Upper lobe of left lung (tissue), 4 donors: ENCODE results near the gene FOXP1.

Experiments used
- POLR2AphosphoS5 ChIP-seq, 2 donors: sonication (generic); formaldehyde crosslinking; IDR thresholded peaks; one replicate each; pipeline ENCODE4 v1.5.1; 2017; ENCODE audit warnings: antibody characterized with exemption in 2 of 2
- TF ChIP-seq, protein P1 (sequence below), 6 experiments: fragments of 450-650 bp in 4 of 6; fragments of 200-600 bp in 2 of 6; sonication (generic) in 2 of 6; IDR thresholded peaks; one replicate each; pipeline ENCODE4 v1.5.1; 2016 to 2019; ENCODE audit warnings: antibody characterized with exemption in 6 of 6

DNA sequence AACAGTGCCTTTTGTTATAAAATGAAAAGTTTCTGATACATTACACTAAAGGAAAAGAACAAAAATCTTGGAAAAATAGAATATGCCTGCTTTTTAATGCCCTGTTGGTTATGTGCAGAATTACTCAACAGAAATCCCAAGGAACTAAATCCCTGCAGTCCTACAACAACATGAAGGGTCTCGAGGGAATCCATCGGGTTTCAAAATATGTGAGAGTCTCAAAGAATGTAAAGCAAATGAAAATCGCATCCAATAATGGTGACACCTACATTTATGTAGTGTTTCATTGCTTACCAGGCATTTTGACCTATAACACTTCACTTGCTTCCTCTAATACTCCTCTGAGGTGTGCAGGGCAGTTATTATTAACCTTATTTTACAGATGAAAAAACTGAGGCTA is 411.3 kb downstream of the FOXP1 start:
- TF ChIP-seq, protein P1, sequence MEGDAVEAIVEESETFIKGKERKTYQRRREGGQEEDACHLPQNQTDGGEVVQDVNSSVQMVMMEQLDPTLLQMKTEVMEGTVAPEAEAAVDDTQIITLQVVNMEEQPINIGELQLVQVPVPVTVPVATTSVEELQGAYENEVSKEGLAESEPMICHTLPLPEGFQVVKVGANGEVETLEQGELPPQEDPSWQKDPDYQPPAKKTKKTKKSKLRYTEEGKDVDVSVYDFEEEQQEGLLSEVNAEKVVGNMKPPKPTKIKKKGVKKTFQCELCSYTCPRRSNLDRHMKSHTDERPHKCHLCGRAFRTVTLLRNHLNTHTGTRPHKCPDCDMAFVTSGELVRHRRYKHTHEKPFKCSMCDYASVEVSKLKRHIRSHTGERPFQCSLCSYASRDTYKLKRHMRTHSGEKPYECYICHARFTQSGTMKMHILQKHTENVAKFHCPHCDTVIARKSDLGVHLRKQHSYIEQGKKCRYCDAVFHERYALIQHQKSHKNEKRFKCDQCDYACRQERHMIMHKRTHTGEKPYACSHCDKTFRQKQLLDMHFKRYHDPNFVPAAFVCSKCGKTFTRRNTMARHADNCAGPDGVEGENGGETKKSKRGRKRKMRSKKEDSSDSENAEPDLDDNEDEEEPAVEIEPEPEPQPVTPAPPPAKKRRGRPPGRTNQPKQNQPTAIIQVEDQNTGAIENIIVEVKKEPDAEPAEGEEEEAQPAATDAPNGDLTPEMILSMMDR (IDR thresholded peaks at IDR 0.05) = no peak
- no peak for TF ChIP-seq POLR2AphosphoS5 (IDR thresholded peaks at IDR 0.05)
